CD1c-positive myeloid dendritic cell (primary cell): Measurements from ENCODE around the gene NUCB2.

Experiments used
- DNase-seq: peaks from one replicate; pipeline ENCODE4 v3.0.0-alpha.2; 2016; ENCODE audit errors: extremely low spot score

Gene NUCB2

GRCh38 chr11:17333799-17334586, 57.5 kb downstream of the NUCB2 start:
- no peak for DNase-seq

- DNase-seq: no peak
These were observed 66.7 kb downstream of the NUCB2 start for GRCh38 chr11:17343257-17343656.

DNA sequence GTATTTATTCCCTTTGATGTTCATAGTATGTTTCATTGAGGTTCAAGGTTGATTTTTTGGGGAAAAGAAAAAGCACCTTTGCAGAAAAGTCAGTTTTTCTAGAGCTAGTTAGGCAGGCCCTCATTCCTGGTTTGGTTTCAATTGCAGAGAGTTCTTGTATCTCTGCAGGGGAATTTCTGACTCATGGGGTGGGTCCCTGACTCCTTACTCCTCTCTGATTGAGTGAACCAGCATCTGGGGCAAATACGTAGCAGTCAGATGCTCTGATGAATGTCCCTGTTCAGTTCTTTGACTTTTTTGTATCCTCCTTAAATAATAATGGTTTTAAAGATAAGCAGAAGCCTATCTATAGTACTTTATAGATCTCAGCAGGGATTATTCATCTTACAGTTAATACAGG, 67.4 kb downstream of the NUCB2 start:
- no peak for DNase-seq

DNA sequence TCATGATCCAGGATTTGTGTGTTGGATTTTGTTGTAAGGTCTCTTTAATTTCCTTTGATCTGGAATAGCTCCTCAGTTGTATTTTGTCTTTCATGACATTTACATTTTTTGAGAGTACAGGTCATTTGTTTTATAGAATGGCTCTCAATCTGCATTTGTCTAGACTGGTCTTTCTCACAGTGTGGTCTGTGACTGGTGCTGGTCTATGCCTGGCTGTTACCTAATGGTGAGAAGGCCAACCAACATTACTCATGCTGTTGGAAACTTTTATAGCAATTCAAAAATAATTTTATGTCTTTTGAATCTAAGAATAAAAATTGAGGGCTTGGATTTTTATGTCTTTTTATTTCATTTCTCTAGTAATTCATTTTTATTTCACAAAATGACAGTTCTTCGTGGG, 71.1 kb downstream of the NUCB2 start:
- DNase-seq: no peak

DNA sequence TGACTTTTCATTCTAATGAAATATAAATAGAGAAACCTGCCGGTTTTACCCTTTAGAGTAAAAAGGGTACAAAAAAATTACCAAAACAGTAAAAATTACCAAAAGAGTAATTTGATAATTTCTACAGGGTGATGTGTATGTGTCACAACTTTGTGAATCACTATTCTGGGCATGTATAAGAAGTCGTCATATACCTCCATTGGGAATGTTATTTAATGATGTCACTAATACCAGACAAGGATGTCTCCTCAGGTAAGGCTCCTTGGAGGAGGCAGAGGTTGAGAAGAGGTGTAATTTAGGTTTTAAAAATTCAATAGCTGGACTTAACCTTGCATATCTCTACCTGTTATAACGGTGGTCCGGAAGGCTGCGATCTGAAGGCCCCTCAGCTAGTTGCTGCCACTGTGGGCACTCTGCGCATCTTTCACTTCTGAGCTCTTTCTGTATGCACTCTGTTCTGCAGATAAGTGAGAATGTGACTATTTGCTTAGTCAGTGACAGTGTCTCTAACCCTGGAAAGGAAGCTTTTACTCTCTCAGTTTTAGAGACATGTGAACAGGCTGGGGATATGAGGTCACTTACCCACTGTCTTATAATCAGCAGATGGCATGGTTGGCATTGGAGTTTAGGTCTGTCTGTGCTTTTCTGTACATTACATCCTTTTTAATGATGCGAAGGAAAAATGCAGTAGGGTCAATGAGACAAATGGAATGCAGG, 74.1 kb downstream of the NUCB2 start:
- DNase-seq: peak; percentile 28

DNA sequence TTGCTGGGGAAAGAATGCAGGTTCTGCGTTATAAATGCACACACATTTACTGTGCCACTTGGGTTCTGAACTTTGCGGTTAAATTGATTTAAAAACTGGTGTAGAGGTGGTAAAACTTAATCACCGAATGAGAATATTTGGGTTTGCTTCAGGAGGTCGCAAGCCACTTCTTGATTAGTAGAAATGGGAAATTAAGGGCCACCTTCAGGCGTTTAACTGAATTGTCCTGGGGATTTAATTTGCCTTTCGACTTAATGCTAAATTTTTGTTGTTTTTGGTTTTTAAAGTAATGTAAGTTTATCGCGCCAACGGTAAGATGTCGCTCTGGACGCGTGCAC, 74.6 kb downstream of the NUCB2 start:
- DNase-seq: no peak

GRCh38 chr11:17351510-17352176, 75.1 kb downstream of the NUCB2 start, which contains the start of gene NCR3LG1:
Gene NCR3LG1, plus strand, starts transcription at chr11:17351800. Its CDS starts 170 bp downstream, at chr11:17351970.
- DNase-seq: peak; percentile 92

- peak; percentile 92 for DNase-seq
These were observed 76.6 kb downstream of the NUCB2 start for GRCh38 chr11:17352950-17353820.

GRCh38 chr11:17353821-17354600, 77.5 kb downstream of the NUCB2 start:
- DNase-seq: no peak

GRCh38 chr11:17354601-17354991, 78.1 kb downstream of the NUCB2 start:
- DNase-seq: peak; percentile 84

- DNase-seq: no peak
These were observed 90.0 kb downstream of the NUCB2 start for GRCh38 chr11:17366495-17366894.

DNA sequence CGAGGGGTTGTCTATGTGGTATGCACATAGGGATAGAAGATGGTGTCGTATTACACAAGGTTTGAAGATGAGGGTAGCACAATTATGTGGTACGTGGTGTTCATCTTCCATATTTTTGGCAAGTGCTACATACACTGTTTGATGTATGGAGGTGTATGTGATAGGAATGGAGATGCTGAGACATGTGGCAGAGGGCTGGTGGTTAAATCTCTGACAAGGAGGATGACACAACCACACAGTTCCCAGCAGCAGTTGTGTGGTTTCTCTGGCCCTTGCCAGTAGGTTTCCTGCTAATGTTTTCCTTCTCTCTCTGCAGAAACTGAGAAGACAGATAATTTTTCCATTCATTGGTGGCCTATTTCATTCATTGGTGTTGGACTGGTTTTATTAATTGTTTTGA, 92.0 kb downstream of the NUCB2 start:
- DNase-seq: no peak

GRCh38 chr11:17369094-17369493, 92.6 kb downstream of the NUCB2 start:
- no peak for DNase-seq

DNA sequence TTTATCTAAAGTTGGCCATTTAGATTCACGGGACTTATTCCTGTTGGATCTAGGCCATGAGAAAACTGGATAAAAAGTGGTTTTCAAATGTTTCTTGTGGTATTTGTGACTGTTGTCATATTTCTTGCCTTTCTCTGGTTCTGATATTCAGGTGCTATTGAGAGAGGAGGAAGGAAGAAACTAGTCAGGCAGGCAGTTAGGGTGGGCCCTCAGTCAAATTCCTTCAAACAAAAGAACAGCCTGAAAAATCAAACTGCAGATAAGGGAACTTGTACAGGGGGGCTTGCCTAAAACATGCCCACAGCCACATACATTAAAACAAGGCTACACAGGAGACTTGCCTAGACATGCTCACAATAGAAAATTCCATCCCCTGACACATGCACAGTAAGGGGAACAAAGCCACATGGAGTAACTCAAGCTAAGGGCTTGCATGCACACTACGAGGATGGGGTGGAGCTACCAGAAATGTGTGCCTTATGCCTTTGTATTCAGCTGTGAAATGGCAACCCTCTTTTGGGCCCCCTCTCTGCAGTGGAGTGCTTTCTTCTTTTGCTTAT, 93.2 kb downstream of the NUCB2 start:
- no peak for DNase-seq

DNA sequence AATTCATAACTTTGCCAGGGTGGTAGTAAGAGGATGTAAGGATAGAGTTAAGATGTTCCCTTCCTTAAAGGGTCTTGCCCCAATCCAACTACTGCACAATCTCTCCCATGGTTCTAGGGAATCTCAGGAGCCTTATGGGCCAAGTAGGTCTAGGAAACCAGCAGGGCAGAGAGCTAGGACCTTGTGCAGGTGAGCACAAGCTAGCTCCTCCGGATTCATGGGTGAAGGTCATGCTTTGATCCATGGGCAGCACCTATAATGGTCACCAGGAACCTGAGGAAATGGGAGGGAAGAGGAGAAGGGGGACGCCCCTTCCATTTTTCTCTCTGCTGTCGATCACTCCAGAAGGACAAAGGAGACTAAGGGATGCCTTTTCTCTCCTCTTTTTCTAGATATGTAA, 95.1 kb downstream of the NUCB2 start:
- no peak for DNase-seq

DNA sequence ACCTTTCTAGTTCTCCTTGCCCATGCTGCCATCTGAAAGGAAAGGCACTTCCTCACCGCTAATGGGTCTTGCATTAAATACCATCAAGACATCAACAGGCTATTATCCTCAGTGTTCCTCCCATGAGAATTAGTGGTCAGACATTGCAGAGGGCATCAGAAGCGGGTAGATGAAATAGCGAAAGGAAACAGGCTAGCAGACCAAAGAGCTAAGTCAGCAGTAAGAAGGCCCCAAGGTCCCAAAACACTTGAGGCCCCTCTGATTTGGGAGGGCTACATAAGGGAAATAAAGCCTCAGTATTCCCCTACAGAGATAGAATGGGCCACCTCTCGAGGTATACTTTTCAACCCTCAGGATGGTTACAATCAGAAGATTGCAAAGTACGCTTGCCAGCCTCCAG, 99.0 kb downstream of the NUCB2 start:
- DNase-seq: no peak

DNA sequence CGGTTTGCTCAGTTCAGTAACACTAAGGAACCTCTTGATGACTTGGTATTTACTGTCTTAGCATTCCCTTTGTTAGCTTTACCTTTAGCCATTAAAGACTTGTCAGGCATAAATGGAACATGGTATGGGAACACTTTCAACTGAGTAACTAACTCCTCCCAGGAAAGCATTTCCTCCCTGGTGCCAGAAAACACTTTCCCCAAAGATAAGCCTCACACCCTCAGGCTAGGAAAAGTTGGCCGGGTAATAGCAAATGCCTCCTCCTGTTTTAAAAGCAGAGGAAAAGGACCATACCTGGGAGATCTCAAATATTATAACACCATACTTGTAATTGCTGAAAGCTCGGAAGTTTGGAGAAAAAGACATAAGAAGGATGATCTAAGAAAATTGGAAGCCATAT, 100.0 kb downstream of the NUCB2 start:
- no peak for DNase-seq

DNA sequence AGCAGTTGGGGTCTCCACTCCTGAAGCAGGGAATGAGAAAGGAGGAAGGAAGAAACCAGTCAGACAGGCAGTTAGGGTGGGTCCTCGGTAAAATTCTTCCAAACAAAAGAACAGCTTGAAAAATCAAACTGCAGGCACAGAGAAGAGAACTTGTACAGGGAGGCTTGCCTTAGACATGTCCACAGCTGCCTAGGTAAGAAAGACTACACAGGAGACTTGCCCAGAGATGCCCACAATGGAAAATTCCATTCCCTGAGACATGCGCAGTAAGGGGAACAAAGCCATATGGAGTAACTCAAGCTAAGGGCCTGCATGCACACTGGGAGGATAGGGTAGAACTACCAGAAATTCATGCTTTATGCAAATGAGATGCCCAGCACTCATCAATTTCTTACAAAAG, 102.1 kb downstream of the NUCB2 start:
- no peak for DNase-seq

DNA sequence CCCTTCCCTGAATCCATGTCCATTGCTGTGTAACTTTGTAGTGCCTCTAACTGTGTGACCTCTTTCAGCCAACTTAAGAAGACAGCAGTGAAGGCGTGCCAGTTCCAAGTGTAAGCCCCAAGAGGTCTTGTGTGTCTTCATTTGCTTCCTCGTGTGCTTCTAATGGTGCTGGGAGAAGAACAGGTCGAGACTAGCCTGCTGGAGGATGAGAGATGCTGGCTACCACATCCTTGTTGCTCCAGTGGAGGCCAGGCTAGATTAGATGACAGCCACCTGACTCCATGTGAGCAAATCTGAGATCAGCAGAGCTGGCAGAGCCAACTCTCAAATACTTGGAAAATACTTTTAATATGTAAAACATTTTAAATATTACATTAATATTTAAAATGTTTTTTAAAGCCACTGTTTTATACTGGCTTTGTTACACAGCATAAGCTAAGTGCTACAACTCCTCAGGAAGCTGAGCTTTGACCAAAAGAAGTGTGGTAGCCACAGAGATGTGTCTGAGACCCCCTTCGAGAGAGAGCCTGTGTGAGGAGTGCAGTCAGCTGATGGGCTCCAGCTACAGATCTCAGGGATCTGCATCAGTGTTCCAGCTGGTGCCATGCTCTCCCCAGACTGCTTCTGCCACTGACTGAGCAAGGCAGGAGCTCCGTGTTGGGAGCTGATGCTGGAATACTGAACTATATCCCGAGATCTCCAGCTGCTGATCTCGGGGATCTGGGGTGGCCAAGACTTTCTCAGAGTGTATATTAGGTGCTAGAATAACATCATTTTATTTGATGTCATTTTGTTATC, 103.0 kb downstream of the NUCB2 start:
- DNase-seq: no peak

DNA sequence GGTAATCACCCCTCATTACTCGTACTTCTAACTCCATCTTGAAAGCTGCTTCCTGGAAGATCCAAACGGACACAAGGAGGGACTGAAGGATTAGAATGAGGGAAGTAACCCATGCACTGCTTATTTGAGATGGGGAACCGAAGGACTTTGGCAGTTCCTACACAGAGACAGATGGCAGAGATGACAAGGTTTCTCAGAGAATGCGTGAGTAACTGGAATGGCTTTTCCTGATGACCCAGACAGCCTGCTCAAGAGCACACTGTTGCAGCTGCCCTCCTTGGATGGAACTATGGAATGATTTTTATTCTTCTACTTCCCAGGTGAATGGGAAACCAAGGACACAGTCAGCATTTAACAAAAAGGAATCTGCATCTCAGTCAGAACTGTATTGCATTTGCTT, 104.6 kb downstream of the NUCB2 start:
- DNase-seq: no peak
